Stimulated activated CD4-positive, alpha-beta T cell treated with anti-CD3 and anti-CD28 coated beads, Interleukin-2, amount 100 ng/mL, for 48 hours (primary cell): Measurements from ENCODE around the gene IGF2R.

ENCODE experiments used
- DNase-seq, 2 donors: peaks; one replicate each; pipeline ENCODE4 v3.0.0-alpha.2; 2020

The IGF2R gene

GRCh38 chr6:160054913-160055312, 86.0 kb downstream of the IGF2R start:
- no peak for DNase-seq

- DNase-seq, result no peak
Measured at GRCh38 chr6:160055378-160055777, 86.5 kb downstream of the IGF2R start.

- DNase-seq, result no peak
Measured at GRCh38 chr6:160055813-160056212, 86.9 kb downstream of the IGF2R start.

GRCh38 chr6:160057080-160057479, 88.2 kb downstream of the IGF2R start:
- DNase-seq, result no peak

- DNase-seq, result no peak
Measured at GRCh38 chr6:160058603-160059215, 89.8 kb downstream of the IGF2R start.

GRCh38 chr6:160060221-160060620, 91.3 kb downstream of the IGF2R start:
- no peak for DNase-seq

- no peak for DNase-seq
Measured at GRCh38 chr6:160060920-160061447, 92.1 kb downstream of the IGF2R start.

- DNase-seq, result no peak
Measured at GRCh38 chr6:160063771-160064413, 95.0 kb downstream of the IGF2R start.

- DNase-seq, result no peak
Measured at GRCh38 chr6:160065200-160065599, 96.3 kb downstream of the IGF2R start.

GRCh38 chr6:160067564-160067963, 98.7 kb downstream of the IGF2R start:
- no peak for DNase-seq

- DNase-seq, result no peak
Measured at GRCh38 chr6:160068346-160068745, 99.5 kb downstream of the IGF2R start.

- no peak for DNase-seq
Measured at GRCh38 chr6:160069050-160069454, 100.2 kb downstream of the IGF2R start.

GRCh38 chr6:160069459-160069858, 100.6 kb downstream of the IGF2R start:
- no peak for DNase-seq

GRCh38 chr6:160070427-160070826, 101.5 kb downstream of the IGF2R start:
- DNase-seq, result no peak

- no peak for DNase-seq
Measured at GRCh38 chr6:160070831-160071230, 101.9 kb downstream of the IGF2R start.

- no peak for DNase-seq
Measured at GRCh38 chr6:160071805-160072690, 103.2 kb downstream of the IGF2R start.

GRCh38 chr6:160073272-160073671, 104.4 kb downstream of the IGF2R start:
- DNase-seq, result no peak

GRCh38 chr6:160076009-160076408, 107.1 kb downstream of the IGF2R start:
- DNase-seq, result no peak

- no peak for DNase-seq
Measured at GRCh38 chr6:160077024-160077423, 108.1 kb downstream of the IGF2R start.

GRCh38 chr6:160077526-160077925, 108.6 kb downstream of the IGF2R start:
- DNase-seq, result no peak

GRCh38 chr6:160078883-160079685, 110.2 kb downstream of the IGF2R start:
- no peak for DNase-seq

GRCh38 chr6:160079686-160080043, 110.8 kb downstream of the IGF2R start:
- DNase-seq, result no peak

- no peak for DNase-seq
Measured at GRCh38 chr6:160080097-160080496, 111.2 kb downstream of the IGF2R start.
